Peyer's patch (tissue), 4 donors: ENCODE measurements around the gene TBX5.

Experiments
- POLR2A ChIP-seq, 2 donors: fragments of 450-650 bp; IDR thresholded peaks; one replicate each; pipeline ENCODE4 v1.5.1; 2017; ENCODE audit warnings: antibody characterized with exemption in 2 of 2, mild to moderate bottlenecking in 2 of 2, moderate library complexity in 2 of 2
- TF ChIP-seq, protein P1 (sequence below), 6 experiments: fragments of 450-650 bp in 4 of 6; fragments of 200-600 bp in 2 of 6; sonication (generic) in 1 of 6; IDR thresholded peaks; one replicate each; pipeline ENCODE4 v1.5.1; 2017 to 2019; ENCODE audit warnings: antibody characterized with exemption in 6 of 6, mild to moderate bottlenecking in 3 of 6, moderate library complexity in 1 of 6

- TF ChIP-seq, protein P1, sequence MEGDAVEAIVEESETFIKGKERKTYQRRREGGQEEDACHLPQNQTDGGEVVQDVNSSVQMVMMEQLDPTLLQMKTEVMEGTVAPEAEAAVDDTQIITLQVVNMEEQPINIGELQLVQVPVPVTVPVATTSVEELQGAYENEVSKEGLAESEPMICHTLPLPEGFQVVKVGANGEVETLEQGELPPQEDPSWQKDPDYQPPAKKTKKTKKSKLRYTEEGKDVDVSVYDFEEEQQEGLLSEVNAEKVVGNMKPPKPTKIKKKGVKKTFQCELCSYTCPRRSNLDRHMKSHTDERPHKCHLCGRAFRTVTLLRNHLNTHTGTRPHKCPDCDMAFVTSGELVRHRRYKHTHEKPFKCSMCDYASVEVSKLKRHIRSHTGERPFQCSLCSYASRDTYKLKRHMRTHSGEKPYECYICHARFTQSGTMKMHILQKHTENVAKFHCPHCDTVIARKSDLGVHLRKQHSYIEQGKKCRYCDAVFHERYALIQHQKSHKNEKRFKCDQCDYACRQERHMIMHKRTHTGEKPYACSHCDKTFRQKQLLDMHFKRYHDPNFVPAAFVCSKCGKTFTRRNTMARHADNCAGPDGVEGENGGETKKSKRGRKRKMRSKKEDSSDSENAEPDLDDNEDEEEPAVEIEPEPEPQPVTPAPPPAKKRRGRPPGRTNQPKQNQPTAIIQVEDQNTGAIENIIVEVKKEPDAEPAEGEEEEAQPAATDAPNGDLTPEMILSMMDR (IDR thresholded peaks at IDR 0.05), result no peak
- no peak for TF ChIP-seq POLR2A (IDR thresholded peaks at IDR 0.05)
Measured at GRCh38 chr12:114347861-114348260, 58.1 kb downstream of the TBX5 start.
